Activated CD4-positive, alpha-beta T cell treated with anti-CD3 and anti-CD28 coated beads for 4 hours (primary cell): Measurements from ENCODE around the gene PPP1R7.

Source experiments
- DNase-seq, 2 donors: peaks; one replicate each; pipeline ENCODE4 v3.0.0-alpha.2; 2020

Gene PPP1R7

GRCh38 chr2:241216211-241216761, 66.0 kb downstream of the PPP1R7 start:
- no peak for DNase-seq

- peak; percentile 14 to 29 for DNase-seq
These were observed 67.2 kb downstream of the PPP1R7 start for GRCh38 chr2:241217320-241218031.

DNA sequence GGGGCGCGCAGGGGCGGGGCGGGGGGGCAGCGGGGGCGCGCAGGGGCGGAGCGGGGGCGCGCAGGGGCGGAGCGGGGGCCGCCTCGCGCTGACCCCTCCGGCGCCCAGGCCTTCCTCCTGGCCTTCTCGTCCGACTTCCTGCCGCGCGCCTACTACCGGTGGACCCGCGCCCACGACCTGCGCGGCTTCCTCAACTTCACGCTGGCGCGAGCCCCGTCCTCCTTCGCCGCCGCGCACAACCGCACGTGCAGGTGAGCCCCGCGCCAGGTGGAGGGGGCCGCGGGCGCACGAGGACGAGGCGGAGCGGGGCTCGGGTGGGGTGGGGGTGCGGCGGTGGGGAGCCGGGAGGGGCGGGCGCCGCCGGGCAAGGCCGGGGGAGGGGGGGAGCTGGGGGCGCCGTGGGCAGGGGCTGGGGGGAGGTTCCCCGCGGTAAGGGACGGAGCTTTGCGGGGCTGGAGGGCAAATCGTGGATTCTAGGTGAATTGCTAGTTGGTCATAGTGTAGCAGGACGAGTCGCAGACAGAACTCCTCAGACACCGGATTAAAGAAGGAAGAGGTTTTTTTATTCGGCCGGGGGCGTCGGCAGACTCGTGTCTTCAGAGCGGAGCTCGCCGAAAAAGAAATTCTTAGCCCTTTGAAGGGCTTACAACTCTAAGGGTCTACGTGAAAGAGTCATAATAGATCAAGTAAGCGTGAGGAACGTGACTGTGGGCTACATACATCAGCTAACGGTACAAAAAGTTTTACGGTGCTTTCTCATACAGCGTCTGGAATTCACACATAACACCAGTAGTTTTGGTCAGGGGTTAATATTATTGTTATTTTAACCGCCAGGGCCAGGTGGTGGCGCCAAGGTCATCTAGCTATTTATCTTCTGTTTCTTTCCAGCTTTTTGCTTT, 68.1 kb downstream of the PPP1R7 start:
- DNase-seq: peak; percentile 17 to 36

DNA sequence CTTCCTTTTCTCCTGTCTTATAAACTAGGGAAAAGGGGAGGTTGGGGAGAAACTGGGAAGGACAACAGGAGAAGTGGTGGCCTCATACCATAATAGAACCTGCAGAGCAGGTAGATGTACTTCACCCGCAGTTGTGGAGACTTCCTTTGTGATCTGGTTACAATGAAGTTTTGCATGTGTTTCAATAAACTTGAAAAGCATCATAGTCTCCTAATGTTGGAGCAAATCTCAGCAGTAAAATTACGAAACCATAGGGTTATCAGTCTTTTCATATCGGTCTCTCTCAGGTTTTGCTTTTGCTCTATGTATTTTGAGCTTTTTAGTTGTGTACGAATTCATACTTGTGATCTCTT, 68.7 kb downstream of the PPP1R7 start:
- no peak for DNase-seq

- no peak for DNase-seq
These were observed 69.6 kb downstream of the PPP1R7 start for GRCh38 chr2:241219856-241220356.

- DNase-seq: no peak
These were observed 73.1 kb downstream of the PPP1R7 start for GRCh38 chr2:241223211-241224017.

DNA sequence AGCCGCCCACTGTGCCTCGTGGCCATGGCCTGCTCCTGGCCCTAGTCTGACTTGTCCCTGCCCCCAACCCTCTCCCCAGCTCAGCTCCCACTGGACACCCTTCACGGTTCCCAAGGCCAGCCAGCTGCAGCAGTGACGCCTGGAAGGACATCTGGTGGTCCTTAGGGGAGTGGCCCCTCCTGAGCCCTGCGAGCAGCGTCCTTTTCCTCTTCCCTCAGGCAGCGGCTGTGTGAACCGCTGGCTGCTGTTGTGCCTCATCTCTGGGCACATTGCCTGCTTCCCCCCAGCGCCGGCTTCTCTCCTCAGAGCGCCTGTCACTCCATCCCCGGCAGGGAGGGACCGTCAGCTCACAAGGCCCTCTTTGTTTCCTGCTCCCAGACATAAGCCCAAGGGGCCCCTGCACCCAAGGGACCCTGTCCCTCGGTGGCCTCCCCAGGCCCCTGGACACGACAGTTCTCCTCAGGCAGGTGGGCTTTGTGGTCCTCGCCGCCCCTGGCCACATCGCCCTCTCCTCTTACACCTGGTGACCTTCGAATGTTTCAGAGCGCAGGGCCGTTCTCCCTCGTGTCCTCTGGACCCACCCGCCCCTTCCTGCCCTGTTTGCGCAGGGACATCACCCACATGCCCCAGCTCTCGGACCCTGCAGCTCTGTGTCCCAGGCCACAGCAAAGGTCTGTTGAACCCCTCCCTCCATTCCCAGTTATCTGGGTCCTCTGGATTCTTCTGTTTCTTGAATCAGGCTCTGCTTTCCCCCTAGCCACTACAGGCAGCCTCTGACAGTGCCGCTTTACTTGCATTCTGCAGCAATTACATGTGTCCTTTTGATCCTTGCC, 74.0 kb downstream of the PPP1R7 start:
- DNase-seq: no peak

DNA sequence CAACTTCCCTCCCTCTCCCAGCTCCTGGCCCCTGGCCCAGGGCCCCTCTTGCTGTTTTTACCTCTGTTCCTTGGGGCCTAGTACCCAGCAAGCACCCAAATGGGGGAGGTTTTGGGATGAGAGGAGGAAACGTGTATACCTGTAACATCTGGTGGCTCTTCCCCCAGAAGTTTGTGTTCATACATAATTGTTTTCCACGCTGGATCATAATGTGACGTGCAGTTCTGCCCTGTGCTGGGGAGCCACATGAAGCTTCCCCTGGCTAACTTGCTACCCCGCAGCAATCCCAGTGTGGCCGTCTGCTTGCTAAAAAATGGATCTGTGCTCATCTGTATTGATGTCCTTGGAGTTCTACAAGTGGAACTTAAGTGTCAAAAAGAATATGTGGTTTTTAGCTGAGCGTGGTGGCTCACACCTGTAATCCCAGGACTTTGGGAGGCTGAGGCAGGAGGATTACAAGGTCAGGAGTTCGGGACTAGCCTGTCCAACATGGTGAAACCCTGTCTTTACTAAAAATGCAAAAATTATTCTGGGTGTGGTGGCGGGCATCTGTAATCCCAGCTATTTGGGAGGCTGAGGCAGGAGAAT, 74.7 kb downstream of the PPP1R7 start:
- no peak for DNase-seq

- no peak for DNase-seq
These were observed 75.3 kb downstream of the PPP1R7 start for GRCh38 chr2:241225545-241225944.

- DNase-seq: no peak
These were observed 75.7 kb downstream of the PPP1R7 start for GRCh38 chr2:241225983-241226382.

DNA sequence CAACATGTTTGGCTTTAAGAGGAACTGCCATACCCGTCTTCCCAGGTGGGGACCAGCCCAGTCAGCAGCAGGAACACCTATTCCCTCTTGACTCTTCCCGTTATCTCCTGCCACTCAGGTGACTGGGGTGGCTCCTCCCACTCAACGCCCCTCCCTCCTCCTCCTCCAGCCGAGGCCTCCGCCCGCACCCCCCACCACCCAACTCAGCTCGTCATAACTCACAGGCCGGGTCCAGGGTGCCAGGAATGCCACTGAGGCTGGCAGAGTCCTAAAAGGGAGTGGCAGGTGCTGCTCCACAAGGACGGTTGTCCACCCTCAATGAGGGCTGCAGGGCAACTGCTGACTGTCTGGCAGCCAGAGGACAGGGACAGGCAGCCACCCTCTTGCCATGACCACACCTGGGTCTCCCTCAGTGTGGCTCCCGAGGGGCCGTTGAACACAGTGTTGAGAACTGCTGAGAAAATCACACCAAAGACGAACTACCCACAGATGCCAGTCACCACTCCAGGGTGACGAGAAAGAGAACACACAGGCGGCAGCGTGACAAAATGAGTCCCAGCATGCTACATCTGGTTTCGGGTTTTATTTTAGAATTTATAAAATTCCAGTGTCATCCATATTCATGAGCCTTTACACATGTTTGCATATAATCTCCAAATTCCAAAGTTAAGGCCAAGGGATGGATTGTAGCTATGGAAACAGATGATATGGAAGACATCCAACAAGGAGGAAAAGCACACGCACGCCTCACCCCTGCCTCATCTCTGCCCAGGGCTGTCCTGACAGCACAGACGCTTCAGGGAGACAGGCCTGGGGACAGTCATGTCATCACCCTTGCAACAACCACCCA, 76.7 kb downstream of the PPP1R7 start:
- no peak for DNase-seq

DNA sequence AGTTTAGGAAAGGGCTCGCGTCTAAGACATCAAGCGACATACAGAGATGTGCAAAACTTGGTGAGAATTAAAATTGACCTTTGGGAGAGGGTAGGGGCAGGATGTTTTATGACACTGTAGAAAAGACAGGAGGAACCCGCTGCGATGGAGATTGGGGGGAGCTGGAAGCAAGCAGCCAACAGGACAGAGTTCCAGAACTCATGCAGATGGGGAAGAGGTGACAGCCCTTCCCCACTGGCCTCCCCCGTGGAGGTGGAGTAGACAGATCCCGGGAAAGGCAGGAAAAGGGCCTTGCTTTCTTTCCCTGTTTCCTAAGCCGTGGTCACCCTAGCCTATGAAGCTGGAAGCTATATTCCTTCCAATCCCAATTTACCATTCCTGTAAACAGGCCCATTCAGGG, 77.3 kb downstream of the PPP1R7 start:
- no peak for DNase-seq

DNA sequence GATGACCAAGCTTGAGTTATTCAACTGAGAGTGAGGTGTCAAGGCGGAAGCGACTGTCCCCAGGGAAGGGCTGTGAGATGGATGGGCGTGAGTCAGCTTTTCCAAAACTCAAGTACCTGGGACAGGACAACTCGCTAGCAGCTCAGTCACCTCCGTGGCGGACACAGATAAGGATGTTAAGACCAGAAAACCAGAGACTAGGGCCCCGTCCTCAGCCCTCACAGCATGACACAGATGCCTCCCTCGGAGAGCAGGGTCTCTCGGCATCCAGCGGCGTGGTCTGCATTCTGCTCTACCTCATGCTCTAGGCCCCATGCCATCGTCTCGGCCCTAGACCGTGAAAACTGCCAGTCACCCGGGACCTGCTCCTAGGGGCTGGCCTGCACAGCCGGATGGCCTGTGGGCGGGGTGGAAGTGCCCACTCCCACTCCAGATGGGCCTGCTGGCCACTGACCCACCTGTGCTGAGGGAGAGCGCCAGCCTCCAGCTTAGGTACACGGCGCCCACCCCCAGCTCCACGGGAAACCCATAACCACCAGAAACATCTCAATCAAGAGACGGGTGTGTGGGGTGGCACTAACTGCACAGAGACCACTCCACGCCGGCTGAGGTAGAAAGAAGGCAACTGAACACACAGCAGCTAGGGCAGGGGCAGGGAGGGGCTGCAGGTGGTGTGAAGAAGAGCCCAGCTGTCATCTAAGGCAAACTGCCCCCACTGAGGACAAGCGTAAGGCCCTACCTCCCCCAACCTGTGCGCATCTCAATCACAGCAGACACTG, 78.0 kb downstream of the PPP1R7 start:
- DNase-seq: no peak

GRCh38 chr2:241228860-241229516, 78.7 kb downstream of the PPP1R7 start:
- no peak for DNase-seq

DNA sequence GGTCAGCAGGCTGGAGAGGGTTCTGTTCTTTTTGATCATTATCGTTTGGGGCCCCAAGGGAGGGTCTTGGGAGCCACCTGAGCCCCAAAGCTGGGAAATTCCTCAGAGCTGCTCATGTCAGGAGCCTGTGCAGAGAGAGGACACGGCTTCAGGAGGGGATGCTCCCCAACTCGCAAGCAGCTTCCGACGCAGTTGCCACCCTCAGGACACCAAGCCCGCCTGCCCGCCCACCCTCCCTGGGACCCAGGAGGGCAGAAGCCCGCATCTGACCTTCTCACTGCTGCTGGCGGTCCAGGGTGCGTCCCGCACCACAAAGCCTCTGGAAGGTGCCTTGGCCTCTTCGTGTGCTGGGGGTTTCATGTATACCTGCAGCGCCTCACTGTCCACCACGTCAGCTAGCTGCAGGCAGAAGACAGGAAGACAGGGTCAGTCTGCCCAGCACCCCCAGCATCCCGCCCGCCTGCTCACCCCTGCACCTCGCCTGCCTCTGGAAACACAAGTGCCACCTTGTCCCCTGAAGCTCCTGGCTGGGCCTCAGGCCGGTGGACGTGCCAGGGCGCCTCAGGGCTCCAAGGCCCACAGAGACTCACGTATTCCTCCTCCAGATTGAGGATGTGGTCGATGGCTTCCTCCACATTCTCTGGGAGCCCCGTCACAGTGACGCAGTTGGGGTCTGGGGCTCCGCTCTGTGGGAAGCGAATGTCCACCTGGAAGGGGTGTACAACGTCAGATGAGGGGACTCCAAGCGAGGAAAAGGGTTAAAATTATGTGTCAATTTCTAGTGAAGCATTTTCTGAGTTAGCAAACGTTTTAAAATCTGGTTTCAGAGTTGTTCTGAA, 79.5 kb downstream of the PPP1R7 start:
- no peak for DNase-seq

DNA sequence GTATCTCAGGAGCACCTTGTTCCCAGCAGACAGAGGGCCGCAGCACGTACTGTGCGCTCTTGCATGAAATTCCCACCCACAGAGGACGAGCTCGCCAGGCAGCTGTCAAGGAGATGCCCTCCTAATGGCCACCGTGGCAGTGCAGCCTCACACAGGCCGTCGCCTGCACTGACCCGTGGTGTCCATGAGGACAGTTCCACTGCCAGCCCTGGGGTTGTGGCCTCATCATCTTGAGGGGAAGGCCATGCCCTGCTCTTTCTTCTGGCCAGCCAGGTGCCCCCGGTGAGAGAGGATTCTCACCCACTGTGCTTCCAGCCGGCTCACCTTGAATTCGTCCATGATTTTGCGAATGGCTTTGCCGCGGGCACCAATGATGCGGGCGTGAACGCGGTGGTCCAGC, 80.2 kb downstream of the PPP1R7 start:
- DNase-seq: no peak

- DNase-seq: no peak
These were observed 82.7 kb downstream of the PPP1R7 start for GRCh38 chr2:241232736-241233575.
